ENCODE measurements around the gene GPR39. TPM values are rescaled to one million over a fixed set of nuclear protein-coding genes. Genes with fewer than 3 reads are reported as not detected.

The GPR39 gene
- total RNA-seq, 1 donor from 2014 or later, result not detected

DNA sequence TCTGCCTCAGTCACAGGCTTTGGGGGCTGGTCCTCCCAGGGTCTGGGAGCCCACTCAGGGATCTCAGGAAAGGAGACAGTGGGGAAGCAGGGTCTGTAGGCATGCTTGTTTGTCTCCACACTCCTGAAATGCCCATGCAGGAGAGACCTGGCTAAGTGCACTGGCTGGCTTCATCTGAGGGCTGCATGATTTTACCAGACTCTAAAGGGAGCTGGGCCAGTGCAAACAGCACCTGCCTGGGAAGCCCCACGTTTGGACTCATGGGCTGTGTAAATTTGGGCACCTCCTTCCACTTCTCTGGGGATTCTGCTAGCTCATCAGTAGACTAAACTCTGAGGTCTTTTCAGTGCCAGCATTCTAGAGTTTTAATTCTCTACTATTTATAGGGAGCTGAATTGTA lies 219.7 kb downstream of the GPR39 start:
- DNase-seq (ENCODE audit: low read depth, low spot score), result no peak

DNA sequence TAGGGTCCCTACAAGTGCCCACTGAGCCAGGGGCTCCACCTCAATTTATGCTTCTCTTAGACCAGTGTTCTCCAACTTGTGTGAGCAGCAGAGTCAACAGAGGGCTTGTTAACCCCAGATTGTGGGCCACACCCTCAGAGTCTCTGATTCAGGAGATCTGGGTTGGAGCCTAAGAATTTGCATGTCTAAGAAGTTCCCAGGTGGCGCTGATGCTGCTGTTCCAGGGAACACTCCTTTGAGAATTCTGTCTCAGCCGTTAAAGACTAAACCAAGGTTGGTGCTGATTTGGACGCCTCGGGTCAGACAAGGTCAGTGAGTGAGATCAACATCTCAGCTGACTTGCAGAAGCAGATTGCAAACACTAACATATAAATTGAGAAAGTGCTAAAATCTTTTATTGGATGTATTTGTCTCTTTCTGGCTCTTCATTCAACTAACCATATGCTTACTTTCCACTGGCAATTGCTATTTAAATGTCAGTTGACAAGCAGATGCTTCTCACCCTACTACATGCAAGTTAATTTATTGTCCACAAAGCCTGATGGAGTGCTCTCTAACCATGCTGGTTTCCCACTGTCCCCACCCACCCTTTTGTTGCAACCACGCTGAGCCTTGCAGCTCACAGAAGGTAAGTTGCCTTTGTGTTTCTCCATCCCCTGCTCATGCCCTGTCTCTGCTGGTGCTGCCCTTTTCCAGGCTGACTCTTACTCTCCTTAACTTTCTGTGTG lies 221.9 kb downstream of the GPR39 start:
- DNase-seq (ENCODE audit: low read depth, low spot score), result no peak

DNA sequence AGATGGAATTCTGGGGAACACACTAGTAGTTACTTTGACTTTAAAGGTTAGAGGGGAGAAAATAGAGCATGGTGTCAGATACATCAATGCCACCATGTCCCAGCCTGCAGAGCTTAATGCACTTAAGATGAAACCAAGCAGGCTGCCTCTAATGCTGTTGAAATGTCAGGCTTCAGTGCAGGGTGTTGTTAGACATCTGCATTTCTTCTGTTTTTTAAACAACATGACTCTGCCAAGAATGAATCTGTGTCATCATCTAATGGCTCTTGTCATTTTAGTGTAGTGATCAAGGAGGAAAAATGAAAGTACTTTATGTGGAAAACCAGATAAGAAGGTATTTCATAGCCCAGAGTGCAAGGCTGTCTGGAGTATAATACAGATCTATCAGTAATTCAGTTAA lies 223.5 kb downstream of the GPR39 start:
- DNase-seq (ENCODE audit: low read depth, low spot score), result no peak

GRCh38 chr2:132641819-132642218 lies 225.2 kb downstream of the GPR39 start:
- no peak for DNase-seq (ENCODE audit: low read depth, low spot score)

DNA sequence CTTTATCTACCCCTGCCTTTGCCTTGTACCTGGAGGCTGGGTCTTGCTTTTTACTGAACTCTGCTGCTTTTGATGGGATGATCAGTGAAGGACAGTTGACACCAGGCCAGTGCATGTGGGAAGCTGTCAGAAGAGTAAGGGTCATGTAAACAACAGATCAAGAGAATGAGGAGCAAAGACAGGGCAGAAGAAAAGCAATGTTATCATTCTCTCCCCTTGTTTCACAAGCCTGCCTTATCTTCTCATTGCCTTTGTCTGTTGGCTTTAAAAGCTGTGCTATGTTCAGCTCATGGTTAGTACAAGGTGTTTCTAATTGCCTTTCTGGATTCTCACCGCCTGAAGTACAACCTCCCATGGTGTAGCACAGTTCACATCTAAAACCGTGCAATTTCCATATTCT lies 225.8 kb downstream of the GPR39 start:
- DNase-seq (ENCODE audit: low read depth, low spot score), result no peak

- DNase-seq (ENCODE audit: low read depth, low spot score), result no peak
Measured at GRCh38 chr2:132645176-132645575, 228.6 kb downstream of the GPR39 start.

DNA sequence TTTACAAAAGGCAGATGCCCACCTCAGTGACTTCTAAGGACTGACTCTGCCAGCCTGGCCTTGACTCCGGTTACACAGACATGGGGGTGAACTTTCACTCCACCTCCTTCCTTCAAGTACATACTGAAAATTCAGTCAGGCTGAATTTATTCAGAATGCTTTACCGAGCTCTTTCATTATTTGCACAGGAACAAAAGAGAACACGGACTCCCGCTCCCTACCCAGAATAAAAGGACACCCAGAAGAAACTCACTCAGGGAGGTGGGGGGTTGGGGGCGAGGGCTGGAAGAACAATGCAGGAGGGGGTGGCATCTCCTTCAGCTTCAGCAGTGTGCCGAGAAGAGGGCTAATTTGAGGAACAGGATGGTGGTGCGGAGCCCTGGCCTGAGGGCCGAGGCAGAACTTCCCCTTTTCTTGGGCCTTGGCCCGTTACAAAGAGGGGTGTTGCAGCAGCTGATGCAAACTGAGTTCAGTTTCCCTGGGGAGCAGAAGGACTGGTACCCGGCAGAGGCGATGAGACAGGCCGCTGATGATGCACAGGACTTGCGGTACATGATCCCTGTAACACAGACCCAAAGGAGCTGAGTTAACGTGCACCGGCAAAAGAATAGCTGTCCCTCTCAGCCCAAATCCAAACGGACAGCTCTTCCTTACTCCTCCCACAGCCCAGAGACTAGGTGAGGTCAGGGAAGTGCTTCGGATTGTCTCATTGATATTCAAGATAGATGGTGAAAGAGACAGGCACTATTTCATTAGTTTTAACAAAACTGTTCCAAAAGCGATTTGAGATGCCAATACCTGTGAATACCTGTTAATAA lies 229.3 kb downstream of the GPR39 start:
- no peak for DNase-seq (ENCODE audit: low read depth, low spot score)

DNA sequence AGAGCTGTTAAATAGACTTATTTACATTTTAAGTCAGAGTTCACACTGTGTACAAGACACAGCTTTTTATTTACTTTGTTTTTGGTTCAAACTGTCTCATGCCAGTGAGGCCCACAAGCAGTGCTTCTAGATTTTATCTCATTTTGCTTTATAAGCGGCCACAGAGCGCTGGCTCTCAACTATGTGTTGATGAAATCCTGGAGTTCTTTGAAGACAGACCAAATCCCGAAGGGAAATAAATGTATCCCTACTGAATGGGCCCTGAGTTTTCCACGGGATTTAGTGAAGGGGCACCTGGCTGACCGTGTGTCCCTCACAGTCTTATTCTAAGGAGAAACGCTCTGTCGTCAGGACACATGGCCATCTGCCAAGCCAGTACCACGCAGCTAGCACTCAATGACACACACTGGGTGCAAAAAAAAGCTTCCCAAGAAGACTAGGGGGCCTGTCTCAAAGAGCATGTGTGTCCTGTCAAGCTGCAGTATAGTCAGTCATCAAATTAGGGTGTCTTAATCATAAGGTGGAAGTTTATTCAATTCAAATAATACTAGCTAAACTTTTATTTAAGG lies 230.0 kb downstream of the GPR39 start:
- no peak for DNase-seq (ENCODE audit: low read depth, low spot score)

DNA sequence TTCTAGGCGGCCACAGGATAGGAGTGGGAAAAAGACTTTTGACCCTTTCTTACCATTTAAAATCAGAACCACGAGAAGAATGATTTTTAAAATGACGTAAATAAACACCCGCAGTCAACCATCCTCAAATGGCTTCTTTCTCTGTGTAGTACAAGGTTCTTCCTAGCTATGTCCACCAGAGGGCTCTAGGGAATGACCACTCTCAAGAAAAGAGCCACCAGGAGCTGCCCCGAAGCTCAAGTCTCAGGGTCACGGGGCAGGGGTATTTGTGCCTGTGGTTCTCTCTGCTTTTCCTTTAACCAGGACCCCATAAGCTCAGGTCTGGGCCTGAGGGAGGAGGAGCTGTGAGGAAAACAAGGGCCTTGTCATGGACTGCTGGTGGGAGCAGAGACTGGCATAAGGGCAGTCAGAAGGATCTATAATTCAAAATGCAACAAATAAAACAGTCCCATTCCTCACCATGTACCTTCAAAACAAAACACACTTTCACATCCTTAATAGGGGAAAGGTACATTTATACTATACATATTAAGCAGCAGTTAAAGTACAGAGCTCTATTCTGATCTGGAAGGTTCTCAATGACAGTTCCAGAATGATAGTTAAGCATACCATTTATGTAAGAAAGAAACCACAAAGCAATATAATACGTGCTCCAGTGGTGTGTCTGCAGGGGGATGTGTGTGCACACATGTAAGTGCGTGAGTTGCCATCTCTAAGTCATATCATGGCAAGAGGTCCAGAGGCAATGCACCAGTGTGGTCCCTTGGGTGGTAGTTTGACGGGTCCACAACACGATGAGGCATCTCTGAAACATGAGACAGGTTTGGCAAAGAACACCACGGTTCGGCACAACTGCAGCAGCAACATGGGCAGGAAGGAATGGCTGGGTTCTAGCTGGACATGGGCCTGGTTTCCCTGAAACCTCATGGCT lies 234.8 kb downstream of the GPR39 start:
- DNase-seq (ENCODE audit: low read depth, low spot score), result no peak

DNA sequence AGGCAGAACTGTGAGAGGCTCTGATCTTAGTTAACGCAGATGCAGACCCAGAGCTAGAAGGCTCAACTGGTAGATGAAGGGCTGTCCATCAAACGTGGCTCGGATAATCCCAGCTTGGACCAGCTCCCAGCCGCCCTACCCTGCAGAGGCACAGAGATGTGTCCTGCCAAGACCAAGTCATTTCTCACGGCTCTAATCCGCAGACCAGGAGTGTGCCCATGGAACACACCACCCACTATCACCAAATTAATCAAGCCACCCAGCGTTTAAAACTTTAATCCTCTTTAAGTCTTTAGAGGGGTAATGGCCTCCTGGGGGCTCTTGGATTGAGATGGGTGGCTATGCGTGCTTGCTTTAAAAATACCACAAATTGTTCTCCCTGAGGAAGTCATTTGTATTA lies 235.9 kb downstream of the GPR39 start:
- no peak for DNase-seq (ENCODE audit: low read depth, low spot score)

DNA sequence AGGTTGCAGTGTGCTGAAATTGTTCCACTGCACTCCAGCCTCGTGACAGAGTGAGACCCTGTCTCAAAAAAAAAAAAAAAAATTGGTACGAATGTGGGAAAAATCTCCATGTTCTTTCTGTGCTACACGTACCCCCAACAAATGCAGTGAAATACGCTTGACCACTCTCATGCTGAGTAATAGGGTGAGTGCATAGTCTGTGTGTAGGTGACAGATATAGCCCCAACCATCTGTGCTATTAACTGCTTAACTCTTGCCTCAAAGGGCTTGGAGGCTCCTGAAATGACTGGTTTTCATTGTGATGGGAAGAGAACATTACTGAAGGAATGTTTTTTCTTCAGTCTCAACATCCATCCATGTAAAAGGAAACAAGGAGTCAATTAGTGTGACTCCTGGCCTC lies 237.7 kb downstream of the GPR39 start:
- DNase-seq (ENCODE audit: low read depth, low spot score), result no peak

GRCh38 chr2:132654968-132655367 lies 238.4 kb downstream of the GPR39 start:
- no peak for DNase-seq (ENCODE audit: low read depth, low spot score)

DNA sequence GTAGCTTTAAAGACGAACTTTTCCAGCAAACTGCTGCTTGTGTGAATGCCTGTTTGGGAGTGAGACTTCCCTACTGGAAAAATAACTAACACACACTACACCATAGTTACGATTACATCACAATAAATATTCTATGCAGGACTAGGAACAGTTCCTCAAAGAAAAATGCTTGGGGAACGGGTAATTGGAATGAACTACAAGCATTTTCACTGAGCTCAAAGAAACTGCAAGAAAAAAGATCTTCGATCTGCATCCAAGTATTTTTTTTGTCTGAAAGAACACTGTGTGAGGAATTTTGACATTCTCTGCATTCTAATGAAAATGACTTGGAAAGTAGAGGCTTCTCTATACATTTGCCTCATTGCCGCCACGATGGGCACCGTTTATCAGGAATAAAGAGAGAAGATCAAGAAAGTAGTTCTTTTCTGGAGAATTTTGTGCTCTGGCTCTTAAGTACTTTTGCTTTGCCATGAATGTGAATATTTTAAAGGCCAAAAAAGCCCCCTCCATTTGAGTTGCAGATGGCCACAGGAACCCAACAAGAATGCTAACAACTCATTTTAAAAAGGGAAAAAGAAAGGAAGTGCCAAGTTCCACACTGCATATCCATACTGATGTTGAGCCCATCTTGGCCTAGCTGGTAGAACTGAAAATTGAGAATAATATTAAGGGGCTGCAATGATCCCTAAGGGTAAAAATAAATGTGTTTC lies 239.8 kb downstream of the GPR39 start:
- DNase-seq (ENCODE audit: low read depth, low spot score), result no peak

- no peak for DNase-seq (ENCODE audit: low read depth, low spot score)
Measured at GRCh38 chr2:132659331-132659730, 242.7 kb downstream of the GPR39 start.

DNA sequence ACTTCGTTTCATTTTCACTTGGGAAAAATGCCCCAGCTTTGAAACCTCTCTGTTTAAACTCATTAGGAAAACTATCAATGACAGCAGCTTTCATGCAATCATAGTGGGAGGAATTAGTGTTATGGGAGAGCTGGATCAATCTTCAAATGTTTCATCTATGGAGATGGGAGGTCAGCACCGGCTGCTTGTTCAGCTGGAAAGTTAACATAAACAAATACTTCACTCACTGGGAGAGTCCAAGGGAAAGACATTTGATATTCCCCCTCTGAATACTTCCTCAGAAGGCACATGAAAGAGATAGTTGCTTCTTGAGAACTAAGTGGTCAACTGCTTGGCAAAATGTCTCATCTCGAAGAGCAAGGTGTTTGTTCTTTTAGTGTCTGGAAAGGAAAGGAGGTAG lies 246.1 kb downstream of the GPR39 start:
- DNase-seq (ENCODE audit: low read depth, low spot score), result no peak

DNA sequence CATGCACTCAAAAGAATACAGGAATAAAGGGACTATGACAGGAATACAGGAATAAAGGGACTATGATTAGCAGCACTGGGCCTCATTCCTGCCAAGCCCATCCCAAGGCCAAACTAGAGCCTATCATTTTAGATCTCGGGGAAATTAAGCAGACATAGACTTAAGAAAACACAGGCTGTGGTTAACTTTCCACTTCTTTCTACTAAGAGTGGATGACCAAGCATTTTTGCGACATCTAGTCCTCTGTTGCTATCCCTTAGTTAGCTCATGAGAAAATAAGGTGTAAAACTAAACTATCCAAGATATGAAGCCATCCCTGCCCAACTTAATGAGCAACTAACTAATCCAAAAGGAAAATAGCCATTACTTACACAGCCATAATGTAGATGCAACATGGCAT lies 247.5 kb downstream of the GPR39 start:
- DNase-seq (ENCODE audit: low read depth, low spot score), result no peak

DNA sequence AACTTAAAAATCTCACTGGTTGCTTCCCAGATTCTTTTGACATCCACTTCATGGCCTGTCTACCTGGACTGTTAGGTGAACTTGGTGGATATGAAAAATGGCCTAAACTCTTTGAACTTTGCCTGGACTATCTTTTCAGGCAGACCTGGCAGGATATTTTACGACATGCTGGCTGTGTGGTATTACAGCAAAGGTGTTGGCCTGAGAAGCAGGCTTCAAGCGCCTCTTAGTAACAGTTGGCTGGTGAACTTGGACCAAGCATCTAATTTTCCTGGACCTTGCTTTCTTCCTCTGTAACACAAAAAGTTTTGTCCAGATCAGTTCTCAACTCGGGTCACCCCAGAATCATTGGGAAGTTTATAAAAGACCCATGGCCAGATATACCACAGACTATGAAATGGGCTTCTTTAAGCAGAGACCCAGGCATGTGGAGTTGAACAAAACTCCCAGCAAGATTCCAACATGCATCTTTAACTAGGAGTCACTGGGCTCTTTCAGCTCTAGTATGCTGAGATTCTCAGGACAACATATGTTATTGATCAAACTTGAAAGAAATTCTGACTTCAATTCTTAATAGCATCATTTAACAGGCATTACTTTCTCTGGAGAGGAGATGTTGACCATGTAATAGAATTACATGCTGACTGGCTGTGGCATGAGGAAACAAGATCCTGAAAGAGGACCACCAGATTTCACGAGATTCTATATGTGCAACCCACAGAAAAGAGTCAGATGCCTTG lies 249.0 kb downstream of the GPR39 start:
- no peak for DNase-seq (ENCODE audit: low read depth, low spot score)

DNA sequence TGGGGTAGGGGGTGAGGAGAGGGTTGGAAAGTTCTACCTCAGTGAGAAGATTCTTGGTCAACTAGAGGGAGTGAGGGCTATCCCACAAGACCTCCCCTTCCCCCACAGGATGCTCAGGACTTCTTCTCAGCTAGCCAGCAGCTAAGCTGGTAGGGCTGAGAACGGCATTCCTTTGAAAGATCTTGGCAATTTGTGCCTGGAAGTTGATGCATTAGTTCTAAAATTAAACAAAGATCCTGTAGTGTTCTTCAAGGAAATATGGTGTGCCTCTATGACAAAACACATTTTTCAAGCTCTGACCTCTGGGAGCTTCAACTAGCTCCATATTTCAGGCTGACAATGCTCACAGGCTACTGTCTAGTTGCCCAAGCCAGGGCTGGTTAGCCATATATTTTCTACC lies 251.1 kb downstream of the GPR39 start:
- no peak for DNase-seq (ENCODE audit: low read depth, low spot score)

- DNase-seq (ENCODE audit: low read depth, low spot score), result no peak
Measured at GRCh38 chr2:132668189-132668823, 251.7 kb downstream of the GPR39 start.

All from pulmonary artery endothelial cell (primary cell).